ENCODE measurements around the gene ARHGEF28. TPM values are rescaled to one million over a fixed set of nuclear protein-coding genes. Genes with fewer than 3 reads are reported as not detected.

Gene ARHGEF28
- total RNA-seq, 1 donor from 2014 or later = 37.4 TPM

GRCh38 chr5:73973135-73973534 lies 347.1 kb downstream of the ARHGEF28 start:
- H3K36me3 ChIP-seq (ENCODE audit: control insufficient read depth, insufficient read depth, low read length) = no peaks in the 10 kb centered on the region
- TF ChIP-seq, protein P1, sequence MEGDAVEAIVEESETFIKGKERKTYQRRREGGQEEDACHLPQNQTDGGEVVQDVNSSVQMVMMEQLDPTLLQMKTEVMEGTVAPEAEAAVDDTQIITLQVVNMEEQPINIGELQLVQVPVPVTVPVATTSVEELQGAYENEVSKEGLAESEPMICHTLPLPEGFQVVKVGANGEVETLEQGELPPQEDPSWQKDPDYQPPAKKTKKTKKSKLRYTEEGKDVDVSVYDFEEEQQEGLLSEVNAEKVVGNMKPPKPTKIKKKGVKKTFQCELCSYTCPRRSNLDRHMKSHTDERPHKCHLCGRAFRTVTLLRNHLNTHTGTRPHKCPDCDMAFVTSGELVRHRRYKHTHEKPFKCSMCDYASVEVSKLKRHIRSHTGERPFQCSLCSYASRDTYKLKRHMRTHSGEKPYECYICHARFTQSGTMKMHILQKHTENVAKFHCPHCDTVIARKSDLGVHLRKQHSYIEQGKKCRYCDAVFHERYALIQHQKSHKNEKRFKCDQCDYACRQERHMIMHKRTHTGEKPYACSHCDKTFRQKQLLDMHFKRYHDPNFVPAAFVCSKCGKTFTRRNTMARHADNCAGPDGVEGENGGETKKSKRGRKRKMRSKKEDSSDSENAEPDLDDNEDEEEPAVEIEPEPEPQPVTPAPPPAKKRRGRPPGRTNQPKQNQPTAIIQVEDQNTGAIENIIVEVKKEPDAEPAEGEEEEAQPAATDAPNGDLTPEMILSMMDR (IDR thresholded peaks at IDR 0.05; ENCODE audit: insufficient read depth, low read length, severe bottlenecking) = no peak
- FAIRE-seq = no peak

DNA sequence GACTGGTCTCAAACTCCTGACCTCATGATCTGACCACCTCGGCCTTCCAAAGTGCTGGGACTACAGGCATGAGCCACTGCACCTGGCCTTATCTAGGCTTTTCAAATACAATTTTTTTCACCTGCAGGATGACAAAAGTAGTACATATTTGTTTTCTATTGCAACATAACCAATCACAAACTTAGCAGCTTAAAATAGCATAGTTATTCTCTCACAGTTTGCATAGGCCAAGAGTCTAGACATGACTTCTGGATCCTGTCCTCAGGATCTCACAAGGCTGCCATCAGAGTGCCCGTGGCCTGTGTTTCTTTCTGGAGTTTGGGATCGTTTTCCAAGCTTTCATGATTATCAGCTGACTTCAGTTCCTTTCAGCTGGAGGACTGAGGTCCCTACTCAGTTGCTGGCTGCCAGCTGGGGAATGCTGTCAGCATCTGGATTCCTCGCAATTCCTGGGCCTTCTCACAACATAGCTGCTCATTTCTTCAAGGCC lies 348.9 kb downstream of the ARHGEF28 start:
- TF ChIP-seq, protein P1 (IDR thresholded peaks at IDR 0.05; ENCODE audit: insufficient read depth, low read length, severe bottlenecking) = no peak
- Histone ChIP-seq H3K4me3 (ENCODE audit: low read depth, low read length) (no peak overlapping the region), H3K36me3 (ENCODE audit: control insufficient read depth, insufficient read depth, low read length) (no peaks in the 10 kb centered on the region), H3K27me3 (ENCODE audit: control insufficient read depth, insufficient read depth, low read length) (peaks cover 1% of the 10 kb centered on the region)
- DNase-seq (ENCODE audit: low read depth) (peak; percentile 79), FAIRE-seq (no peak)

More at GRCh38 chr5:73973135-73973534, 347.1 kb downstream of the ARHGEF28 start:
- no peak overlapping the region for H3K4me3 ChIP-seq (ENCODE audit: low read depth, low read length)
- DNase-seq (ENCODE audit: low read depth) = no peak
- H3K27me3 ChIP-seq (ENCODE audit: control insufficient read depth, insufficient read depth, low read length) = peaks cover 1% of the 10 kb centered on the region

GRCh38 chr5:73975845-73976244 lies 349.8 kb downstream of the ARHGEF28 start:
- FAIRE-seq = no peak

GRCh38 chr5:73977146-73977545 lies 351.1 kb downstream of the ARHGEF28 start:
- Histone ChIP-seq H3K36me3 (ENCODE audit: control insufficient read depth, insufficient read depth, low read length) (no peaks in the 10 kb centered on the region), H3K27me3 (ENCODE audit: control insufficient read depth, insufficient read depth, low read length) (no peaks in the 10 kb centered on the region), H3K4me3 (ENCODE audit: low read depth, low read length) (no peak overlapping the region)
- TF ChIP-seq, protein P1 (IDR thresholded peaks at IDR 0.05; ENCODE audit: insufficient read depth, low read length, severe bottlenecking) = no peak
- FAIRE-seq = no peak
- DNase-seq (ENCODE audit: low read depth) = no peak

More at GRCh38 chr5:73975845-73976244, 349.8 kb downstream of the ARHGEF28 start:
- Histone ChIP-seq H3K4me3 (ENCODE audit: low read depth, low read length) (no peak overlapping the region), H3K27me3 (ENCODE audit: control insufficient read depth, insufficient read depth, low read length) (peaks cover 1% of the 10 kb centered on the region), H3K36me3 (ENCODE audit: control insufficient read depth, insufficient read depth, low read length) (no peaks in the 10 kb centered on the region)
- DNase-seq (ENCODE audit: low read depth) = no peak
- TF ChIP-seq, protein P1 (IDR thresholded peaks at IDR 0.05; ENCODE audit: insufficient read depth, low read length, severe bottlenecking) = no peak

GRCh38 chr5:73979321-73979720 lies 353.3 kb downstream of the ARHGEF28 start:
- Histone ChIP-seq H3K4me3 (ENCODE audit: low read depth, low read length) (no peak overlapping the region), H3K36me3 (ENCODE audit: control insufficient read depth, insufficient read depth, low read length) (no peaks in the 10 kb centered on the region), H3K27me3 (ENCODE audit: control insufficient read depth, insufficient read depth, low read length) (no peaks in the 10 kb centered on the region)
- FAIRE-seq (no peak), DNase-seq (ENCODE audit: low read depth) (no peak)
- TF ChIP-seq, protein P1 (IDR thresholded peaks at IDR 0.05; ENCODE audit: insufficient read depth, low read length, severe bottlenecking) = no peak

DNA sequence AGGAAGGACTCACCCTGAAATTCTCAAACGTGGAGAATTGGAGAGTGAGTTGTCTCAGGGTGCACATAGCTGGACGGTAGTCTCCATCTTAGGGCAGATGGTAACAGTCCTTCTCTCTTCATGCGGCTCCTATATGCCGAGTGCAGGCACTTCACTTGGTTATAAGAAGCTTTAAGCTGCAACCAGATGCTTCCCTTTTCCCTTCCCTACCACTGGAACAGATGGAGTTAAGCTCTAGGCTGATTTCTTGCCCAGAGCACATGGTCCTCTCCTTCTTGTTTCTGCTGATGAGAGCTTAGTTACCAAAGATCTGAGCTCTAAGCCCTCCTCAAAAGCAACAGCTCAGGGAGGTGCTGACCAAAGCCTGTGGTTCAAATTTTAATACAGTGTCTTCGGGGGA lies 355.7 kb downstream of the ARHGEF28 start:
- FAIRE-seq = no peak
- Histone ChIP-seq H3K27me3 (ENCODE audit: control insufficient read depth, insufficient read depth, low read length) (no peaks in the 10 kb centered on the region), H3K36me3 (ENCODE audit: control insufficient read depth, insufficient read depth, low read length) (no peaks in the 10 kb centered on the region), H3K4me3 (ENCODE audit: low read depth, low read length) (no peak overlapping the region)
- TF ChIP-seq, protein P1 (IDR thresholded peaks at IDR 0.05; ENCODE audit: insufficient read depth, low read length, severe bottlenecking) = no peak
- no peak for DNase-seq (ENCODE audit: low read depth)

Data from bronchial epithelial cell (primary cell).